Sigmoid colon (tissue), 7 donors: ENCODE results near the gene LOC128125822. TPM values are rescaled to one million over a fixed set of nuclear protein-coding genes. Genes with fewer than 3 reads are reported as not detected.

Experiments used
- polyA plus RNA-seq, 3 donors: library from polyadenylated mRNA; stranded (reverse); fragments of 200-250 nt; gene quantifications; one replicate each; pipeline ENCODE4 v1.2.3, GENCODE V29; 2013
- small RNA-seq, 3 donors: library from RNA; depleted of rRNA; stranded (forward); fragments of <200 nt; gene quantifications; one replicate each; pipeline ENCODE3, GENCODE V24; 2016
- total RNA-seq, 4 donors: library from RNA; depleted of rRNA; stranded (reverse); fragments of >200 nt; gene quantifications; one replicate each; pipeline ENCODE4 v1.1.0, GENCODE V29; 2016
- donor health status: healthy with polysubstance abuse.
- donor health status: Bipolar disorder and iron deficiency.
- donor health status: healthy.

Gene LOC128125822

Small RNAs within 50 kb of the gene (small RNA-seq; reads per million reads assigned to genes)
- 0 to 0.11 (median 0) reads per million in 3 donors for gene AL513043.1

Other genes with a start within 250 kb of the LOC128125822 start
- 10 to 100 TPM; 21.4 to 56.6 (median 42.2) TPM for gene PTP4A1, start within 50 bp of the LOC128125822 start, total RNA-seq
- 100 to 1,000 TPM in 1 of 3 donors, 10 to 100 TPM in 2; 39.5 to 173 (median 63.1) TPM for gene PTP4A1, start within 50 bp of the LOC128125822 start, polyA plus RNA-seq
- gene PHF3, start 63.3 kb downstream of the LOC128125822 start, total RNA-seq = 10 to 100 TPM; 59.6 to 80.5 (median 77.4) TPM
- 10 to 100 TPM in 2 of 3 donors, 1 to 10 TPM in 1; 9.7 to 15.8 (median 12.0) TPM for gene PHF3, start 63.3 kb downstream of the LOC128125822 start, polyA plus RNA-seq